HG03457 (cell line): ENCODE results near the gene DNAJC5.

Source experiments
- ATAC-seq: cut with Tn5 transposase; IDR thresholded peaks from one replicate; pipeline ENCODE4 v1.9.1; 2021; ENCODE audit warnings: moderate number of reproducible peaks; ENCODE audit not compliant: unreplicated experiment

DNAJC5 gene

GRCh38 chr20:63939061-63939935 is 44.4 kb downstream of the DNAJC5 start:
- no peak for ATAC-seq

GRCh38 chr20:63940071-63940471 is 45.1 kb downstream of the DNAJC5 start:
- no peak for ATAC-seq

GRCh38 chr20:63940472-63941266 is 45.7 kb downstream of the DNAJC5 start:
- ATAC-seq: no peak

DNA sequence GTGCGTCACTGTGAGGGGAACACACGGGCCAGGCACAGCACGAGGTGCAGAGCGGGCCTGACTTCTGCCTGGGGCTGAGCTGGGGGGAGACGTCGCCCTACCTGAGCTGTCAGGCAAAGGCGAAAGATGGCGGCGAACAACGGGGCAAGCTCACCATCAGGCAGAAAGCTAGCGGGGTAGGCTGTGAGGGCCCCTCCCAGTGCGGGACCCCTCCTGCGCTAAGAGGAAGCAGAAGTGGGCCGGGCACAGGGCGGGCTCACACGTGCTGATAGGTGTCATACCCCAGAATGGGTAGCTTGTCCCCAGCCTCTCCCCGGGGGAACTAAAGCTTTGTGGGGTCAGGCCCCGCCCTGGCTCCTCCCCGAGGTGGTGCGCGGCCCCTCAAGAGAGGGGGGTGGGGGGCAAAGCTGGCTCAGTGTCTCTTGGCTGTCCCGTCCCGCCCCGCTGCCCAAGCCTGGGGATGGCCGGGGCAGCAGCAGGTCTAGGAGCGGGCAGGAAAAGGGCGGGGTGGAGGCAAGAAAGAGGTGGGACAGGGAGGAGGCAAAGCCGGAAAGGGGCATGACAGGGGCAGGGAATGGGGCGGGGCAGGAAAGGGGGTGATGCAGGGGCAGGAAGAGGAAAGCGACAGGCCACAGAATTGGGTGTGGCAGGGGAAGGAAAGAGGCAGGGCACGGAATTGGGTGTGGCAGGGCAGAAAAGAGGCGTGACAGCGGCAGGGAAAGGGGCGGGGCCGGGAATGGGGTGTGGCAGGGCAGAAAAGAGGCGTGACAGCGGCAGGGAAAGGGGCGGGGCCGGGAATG is 46.6 kb downstream of the DNAJC5 start:
- ATAC-seq: no peak

GRCh38 chr20:63942250-63942951 is 47.5 kb downstream of the DNAJC5 start:
- no peak for ATAC-seq

- no peak for ATAC-seq
Observed at GRCh38 chr20:63942969-63943807, 48.3 kb downstream of the DNAJC5 start.

DNA sequence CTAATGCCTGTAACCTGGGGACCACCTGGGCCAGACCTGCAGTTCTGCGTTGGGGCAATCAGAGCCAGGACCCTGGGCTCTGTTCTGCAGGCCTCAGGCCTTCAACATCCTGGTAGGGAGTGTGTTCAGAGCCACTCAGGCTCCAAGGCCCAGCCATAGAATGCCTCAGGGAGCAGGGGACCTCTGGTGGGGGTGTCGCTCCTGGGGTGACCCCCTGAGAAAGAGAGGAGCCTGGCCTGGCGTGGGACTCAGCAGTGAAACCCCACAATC is 48.8 kb downstream of the DNAJC5 start:
- ATAC-seq: no peak

DNA sequence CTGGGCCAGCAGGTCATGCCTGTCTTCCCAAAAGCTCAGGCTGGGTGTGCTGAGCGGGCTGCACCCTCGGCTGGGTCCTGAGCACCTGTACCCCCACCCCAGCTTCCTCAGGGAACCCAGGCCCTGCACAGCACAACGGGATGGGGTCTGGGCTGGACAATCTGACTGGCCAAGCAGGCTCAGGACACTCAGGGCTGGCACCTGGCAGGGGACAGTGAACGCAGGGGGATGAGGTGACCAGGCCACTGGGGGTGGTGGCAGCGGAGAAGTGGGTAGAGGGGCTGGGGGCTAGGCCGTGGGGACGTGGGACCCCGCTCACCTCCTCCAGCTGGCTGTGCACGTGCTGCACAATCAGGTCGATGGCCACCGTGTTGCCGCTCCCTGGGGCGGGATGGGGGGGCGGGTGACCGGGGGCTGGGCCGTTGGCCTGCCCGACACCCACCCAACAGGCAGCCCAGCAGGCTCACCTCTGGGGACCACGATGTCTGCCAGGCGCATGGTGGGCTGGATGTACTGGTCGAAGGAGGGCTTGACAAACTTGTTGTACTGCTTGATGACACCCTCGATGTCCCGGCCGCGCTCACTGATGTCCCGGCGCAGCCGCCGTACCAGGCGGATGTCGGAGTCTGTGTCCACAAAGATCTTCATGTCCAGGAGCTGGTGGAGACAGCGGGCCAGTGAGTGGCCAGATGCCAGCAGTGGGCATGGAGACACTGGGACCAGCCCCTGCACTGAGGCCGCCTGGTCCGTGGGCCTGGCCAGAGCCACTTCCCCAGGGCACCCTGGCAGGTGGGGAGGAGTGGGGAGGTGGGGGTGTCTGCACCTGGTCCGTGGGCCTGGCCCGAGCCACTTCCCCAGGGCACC is 49.4 kb downstream of the DNAJC5 start:
- ATAC-seq: no peak

- ATAC-seq: no peak
Observed at GRCh38 chr20:63945031-63945658, 50.2 kb downstream of the DNAJC5 start.

DNA sequence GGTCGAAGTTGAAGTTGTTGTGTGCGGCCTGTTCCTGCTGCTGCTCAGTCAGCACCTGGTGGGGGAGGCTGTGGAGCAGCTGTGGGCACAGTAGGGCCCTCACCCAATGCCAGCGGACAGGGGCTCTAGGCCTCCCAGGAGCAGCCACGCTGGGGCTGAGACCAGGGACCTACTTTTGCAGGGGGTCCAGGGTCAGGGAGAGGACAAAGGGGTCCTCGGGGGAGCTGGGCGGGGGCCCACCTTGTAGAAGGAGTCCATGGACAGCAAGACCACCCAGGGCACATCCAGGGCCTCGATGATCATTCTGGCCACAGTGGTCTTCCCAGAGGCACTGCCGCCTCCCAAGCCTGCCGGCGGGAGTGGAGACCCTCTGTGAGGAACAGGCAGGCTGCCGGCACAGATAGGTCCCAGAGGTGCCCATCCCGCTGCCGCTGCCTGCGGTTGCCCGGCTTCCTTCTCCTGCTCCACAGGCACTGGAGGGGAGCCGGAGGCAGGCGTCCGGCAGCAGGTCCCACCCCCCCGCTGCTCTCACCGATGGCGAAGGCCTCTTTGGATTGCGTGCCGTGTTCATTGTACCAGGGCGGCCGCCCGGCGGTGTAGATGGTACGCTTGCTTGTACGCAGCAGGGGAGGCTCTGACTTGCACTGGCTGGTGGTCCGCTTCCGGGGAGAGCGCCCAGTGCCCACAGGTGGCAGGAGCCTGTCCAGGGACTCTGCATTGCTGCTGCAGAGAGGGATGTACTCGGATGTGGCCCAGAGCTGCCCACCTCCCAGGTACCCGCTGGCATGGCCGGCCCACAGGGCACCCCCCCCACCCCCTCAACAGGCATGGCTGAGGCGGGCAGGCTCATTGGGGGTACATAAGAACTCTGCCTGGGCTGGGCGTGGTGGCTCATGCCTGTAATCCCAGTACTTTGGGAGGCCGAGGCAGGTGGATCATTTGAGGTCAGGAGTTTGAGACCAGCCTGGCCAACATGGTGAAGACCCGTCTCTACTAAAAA is 51.3 kb downstream of the DNAJC5 start:
- ATAC-seq: no peak

GRCh38 chr20:63946986-63947637 is 52.2 kb downstream of the DNAJC5 start:
- no peak for ATAC-seq

GRCh38 chr20:63947638-63948456 is 52.9 kb downstream of the DNAJC5 start:
- no peak for ATAC-seq

- no peak for ATAC-seq
Observed at GRCh38 chr20:63950701-63951397, 55.9 kb downstream of the DNAJC5 start.

DNA sequence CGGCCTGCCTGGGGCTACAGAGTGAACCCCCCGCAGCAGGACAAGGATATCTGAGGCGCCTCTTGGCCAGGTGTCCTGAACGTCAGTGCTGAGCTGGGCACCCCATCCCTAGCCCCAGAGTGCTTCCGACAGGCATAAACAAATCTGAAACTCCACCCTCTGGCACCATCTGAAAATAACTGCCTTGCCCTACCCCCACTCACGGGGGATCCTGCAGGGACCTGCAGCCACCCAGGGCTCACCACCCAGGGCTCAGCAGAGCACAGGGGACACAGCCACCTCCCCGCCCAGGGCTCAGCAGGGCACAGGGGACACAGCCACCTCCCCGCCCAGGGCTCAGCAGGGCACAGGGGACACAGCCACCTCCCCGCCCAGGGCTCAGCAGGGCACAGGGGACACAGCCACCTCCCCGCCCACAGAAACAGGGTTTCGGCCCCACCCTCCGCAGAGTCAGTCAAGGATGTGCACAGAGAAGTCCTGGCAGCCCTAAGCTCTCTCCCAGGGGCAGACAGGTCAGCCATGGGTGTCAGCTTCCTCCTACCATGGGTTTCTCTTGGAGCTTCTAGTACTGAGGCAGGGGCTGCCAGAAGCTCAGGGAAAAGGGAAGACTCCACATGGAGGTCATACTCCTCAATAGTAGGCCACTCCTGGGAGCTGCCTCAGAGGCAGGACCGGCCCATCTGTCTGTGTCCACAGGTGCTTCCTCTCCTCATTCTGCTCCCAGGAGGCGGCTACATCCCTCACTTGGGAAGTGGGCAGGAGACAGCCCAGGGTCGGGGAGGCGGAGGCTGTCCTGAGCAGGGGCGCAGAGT is 56.7 kb downstream of the DNAJC5 start:
- ATAC-seq: no peak

DNA sequence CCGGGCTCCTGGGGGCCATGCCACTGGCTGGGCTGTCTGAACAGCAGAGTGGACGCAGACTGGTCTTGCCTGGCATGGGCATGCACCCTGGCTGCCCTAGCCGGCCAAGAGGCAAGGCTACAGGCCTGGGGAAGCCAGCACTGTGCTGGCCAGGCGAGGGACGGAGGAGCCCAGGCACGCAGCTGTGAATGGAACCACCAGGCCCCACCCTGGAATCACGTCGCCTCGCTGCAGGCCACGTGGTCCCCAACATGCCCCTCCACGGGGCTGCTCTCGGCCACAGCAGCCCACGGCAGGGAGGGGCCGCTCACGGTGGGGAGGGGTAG is 57.2 kb downstream of the DNAJC5 start:
- no peak for ATAC-seq
